ENCODE data around the gene SLC35F4. TPM values are rescaled to one million over a fixed set of nuclear protein-coding genes. Genes with fewer than 3 reads are reported as not detected.

Gene SLC35F4
- total and polyA plus RNA-seq, 2 of the 8 experiments (the other 6 are each of a cell fraction or from before 2014, with no cell fraction given), result not detected

DNA sequence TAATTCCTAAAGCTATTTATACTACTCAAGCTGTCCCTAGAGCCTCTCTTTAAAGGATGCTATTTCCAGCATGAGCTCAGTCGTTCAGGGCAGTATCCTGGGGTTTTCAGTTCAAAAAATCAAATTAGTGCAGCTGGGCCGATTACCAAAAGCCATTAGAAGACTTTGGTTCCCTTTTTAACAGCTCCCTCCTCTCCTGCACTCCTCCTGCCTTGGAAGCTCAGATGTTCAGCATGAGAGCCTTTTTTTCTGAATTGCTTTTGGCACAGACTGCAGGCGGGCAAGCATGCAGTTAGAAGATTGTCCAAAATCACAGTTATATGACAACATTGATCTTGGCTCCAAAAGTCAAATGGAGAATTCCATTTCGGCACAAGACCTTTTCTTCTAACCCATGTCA lies 179.6 kb downstream of the SLC35F4 start:
- no peaks in the 10 kb centered on the region for H3K79me1 ChIP-seq (ENCODE audit: low read depth, low read length)
- H2BK5ac ChIP-seq (ENCODE audit: low read depth, low read length), result no peak overlapping the region
- H4K5ac ChIP-seq (ENCODE audit: insufficient read length, low read depth, low read length), result no peak overlapping the region
- H3K23me2 ChIP-seq (ENCODE audit: low read depth, low read length), result no peaks in the 10 kb centered on the region
- no peak overlapping the region for H2AK5ac ChIP-seq (ENCODE audit: low read depth, low read length)
- H4K8ac ChIP-seq (ENCODE audit: extremely low read depth, insufficient read depth, low read length), result no peak overlapping the region
- H3K4me3 ChIP-seq (ENCODE audit: extremely low read depth in 1 of 4, insufficient read depth in 2 of 4, low read depth in 3 of 4, low read length in 4 of 4), result no peak overlapping the region
- H2BK120ac ChIP-seq (replicated peaks; ENCODE audit: low read depth, low read length), result no peak overlapping the region
- H2AFZ ChIP-seq (ENCODE audit: low read length), result no peak overlapping the region
- no peak overlapping the region for H3K4ac ChIP-seq (replicated peaks; ENCODE audit: insufficient read length, low read depth, low read length)
- no peaks in the 10 kb centered on the region for H3K36me3 ChIP-seq (ENCODE audit: control insufficient read depth in 2 of 4, insufficient read depth in 4 of 4, low read length in 3 of 4)
- no peak overlapping the region for H3K56ac ChIP-seq (replicated peaks; ENCODE audit: insufficient read length, low read depth, low read length)
- DNase-seq (ENCODE audit: low read depth in 1 of 2, low spot score in 2 of 2) (no peak), FAIRE-seq (no peak)
- no peak overlapping the region for H3K14ac ChIP-seq (ENCODE audit: insufficient read length)
- ChIA-PET POLR2A (ENCODE audit: partially characterized antibody) (no interaction called here), CTCF (ENCODE audit: partially characterized antibody) (interaction anchor here (1.3 kb wide), 1 partner anchor 158 kb away, joined by 3 read pairs; no protein-coding TSS in a partner anchor)
- no peak overlapping the region for H3K23ac ChIP-seq (ENCODE audit: insufficient read length)
- no peak overlapping the region for H3K18ac ChIP-seq (ENCODE audit: extremely low read depth, low read length)
- H3K4me2 ChIP-seq (ENCODE audit: insufficient read depth in 1 of 2, low read depth in 2 of 2, low read length in 2 of 2), result no peak overlapping the region
- TF ChIP-seq SIN3A (conservative IDR thresholded peaks at IDR 0.05 in 1 of 2, IDR thresholded peaks at IDR 0.05 in 1 of 2; ENCODE audit: low read depth in 1 of 2, low read length in 2 of 2) (no peak), CTBP2 (IDR thresholded peaks at IDR 0.05; ENCODE audit: borderline replicate concordance, insufficient read depth, insufficient read length, low read length) (no peak), TCF12 (IDR thresholded peaks at IDR 0.05; ENCODE audit: low read depth, low read length) (no peak), FOSL1 (IDR thresholded peaks at IDR 0.05; ENCODE audit: insufficient read depth, low read depth, low read length) (no peak), POU5F1 (IDR thresholded peaks at IDR 0.05; ENCODE audit: low read depth, low read length) (no peak), RXRA (IDR thresholded peaks at IDR 0.05; ENCODE audit: insufficient read depth, low read depth, low read length) (no peak), SIX5 (IDR thresholded peaks at IDR 0.05; ENCODE audit: low read depth, low read length) (no peak), SAP30 (IDR thresholded peaks at IDR 0.05; ENCODE audit: insufficient read depth, insufficient replicate concordance, low read length) (no peak)
- peaks cover 0 to 2% (median 0%) of the 10 kb centered on the region in 4 experiments; a peak in 1 of 7 replicates for H3K4me1 ChIP-seq (replicated peaks in 1 of 4; ENCODE audit: control insufficient read depth in 3 of 4, insufficient read depth in 4 of 4, low read length in 3 of 4)
- no peak overlapping the region for H2BK12ac ChIP-seq (ENCODE audit: low read depth, low read length)
- H4K20me1 ChIP-seq (replicated peaks in 1 of 2; ENCODE audit: control insufficient read depth in 1 of 2, insufficient read depth in 2 of 2, low read length in 2 of 2), result no peaks in the 10 kb centered on the region
- H3K27me3 ChIP-seq (replicated peaks in 1 of 4; ENCODE audit: control insufficient read depth in 3 of 4, extremely low read depth in 1 of 4, insufficient read depth in 3 of 4, low read length in 3 of 4), result no peaks in the 10 kb centered on the region
- H3K79me2 ChIP-seq (ENCODE audit: control insufficient read depth in 1 of 2, insufficient read depth in 2 of 2, low read length in 2 of 2), result no peaks in the 10 kb centered on the region
- H2BK15ac ChIP-seq (ENCODE audit: low read length), result no peak overlapping the region
- 90% methylated on average over 4 of the region's 4 CpGs; no CpG with 5 or more reads in 1 of the 2 experiments for WGBS, 2 experiments (ENCODE audit: extremely low coverage in 1 of 2, insufficient coverage in 1 of 2, insufficient read length in 1 of 2, insufficient replicate concordance in 2 of 2, low coverage in 1 of 2, low lambda C conversion rate in 2 of 2, missing lambda C conversion rate in 1 of 2)
- no peak overlapping the region for H4K91ac ChIP-seq (replicated peaks; ENCODE audit: insufficient read length, low read length)
- no peaks in the 10 kb centered on the region for H3K9me3 ChIP-seq (ENCODE audit: insufficient read depth in 2 of 2, low read depth in 1 of 2, low read length in 1 of 2)
- H3K27ac ChIP-seq (ENCODE audit: low read depth, low read length), result no peak overlapping the region
- H3K9ac ChIP-seq (replicated peaks in 1 of 4; ENCODE audit: extremely low read depth in 1 of 4, low read depth in 3 of 4, low read length in 3 of 4), result no peak overlapping the region
- no peak overlapping the region for H2BK20ac ChIP-seq (ENCODE audit: low read length)
